Testis (tissue), 2 donors: ENCODE measurements around the gene HSPA13.

Source experiments
- CTCF ChIP-seq, 3 experiments: fragments of 450-650 bp in 2 of 3; fragments of 200-600 bp in 1 of 3; sonication (generic) in 1 of 3; IDR thresholded peaks; one replicate each; pipeline ENCODE4 v1.5.1; 2016 to 2019; ENCODE audit warnings: antibody characterized with exemption in 3 of 3, mild to moderate bottlenecking in 2 of 3, moderate library complexity in 1 of 3
- POLR2A ChIP-seq: fragments of 450-650 bp; IDR thresholded peaks from one replicate; pipeline ENCODE4 v1.6.1; 2017; ENCODE audit warnings: antibody characterized with exemption, mild to moderate bottlenecking, moderate library complexity

DNA sequence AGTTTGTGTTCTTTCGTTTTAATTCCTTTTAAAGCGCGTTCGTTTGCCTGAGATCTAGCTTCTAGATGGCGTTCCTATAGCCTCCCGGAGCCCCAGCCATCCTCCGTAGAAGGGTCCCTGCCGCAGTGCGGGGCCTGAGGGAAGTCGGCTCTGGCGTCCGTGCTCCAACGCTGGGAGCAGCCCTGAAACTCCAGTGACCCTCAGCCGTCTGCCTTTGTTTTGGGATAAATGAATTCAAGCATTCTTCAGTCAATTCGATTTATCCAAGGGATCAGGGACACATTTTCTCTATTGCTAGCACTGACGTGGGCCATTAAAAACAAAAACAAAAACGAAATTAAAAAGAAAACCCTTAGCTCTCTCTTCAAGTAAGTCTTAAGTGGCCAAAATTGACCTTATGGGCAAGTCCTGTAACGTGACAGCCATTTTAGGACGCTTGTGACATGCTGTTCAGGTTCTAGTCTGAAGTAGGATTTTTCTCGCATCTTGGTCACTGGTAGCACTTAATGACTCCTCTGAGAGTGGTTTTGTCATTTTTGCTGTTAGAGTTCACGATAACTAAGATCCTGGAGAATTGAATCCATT is 742 bp upstream of the HSPA13 start:
- TF ChIP-seq CTCF (IDR thresholded peaks at IDR 0.05) = no peak
- no peak for TF ChIP-seq POLR2A
